Transverse colon (tissue), 4 donors: ENCODE results near the gene PCSK6. TPM values are rescaled to one million over a fixed set of nuclear protein-coding genes. Genes with fewer than 3 reads are reported as not detected.

Experiments used
- DNase-seq: peaks from one replicate; pipeline ENCODE4 v3.0.0-alpha.2; 2019
- H3K27ac ChIP-seq, 4 donors: fragments of 200-600 bp; sonication (generic); 2 replicates each; pipeline ENCODE4 v1.5.1; 2016 to 2018; ENCODE audit warnings: inconsistent platforms in 4 of 4
- H3K27me3 ChIP-seq: fragments of 200-600 bp; sonication (generic); 2 replicates; pipeline ENCODE4 v1.5.1; 2017; ENCODE audit warnings: inconsistent platforms
- H3K36me3 ChIP-seq, 4 donors: fragments of 200-600 bp; sonication (generic); 2 replicates each; pipeline ENCODE4 v1.5.1; 2017 to 2019; ENCODE audit warnings: inconsistent platforms in 4 of 4
- H3K4me1 ChIP-seq, 4 donors: fragments of 200-600 bp; sonication (generic); 2 replicates each; pipeline ENCODE4 v1.5.1; 2017 to 2020; ENCODE audit warnings: inconsistent platforms in 4 of 4
- H3K4me3 ChIP-seq, 4 donors: fragments of 200-600 bp; sonication (generic); 1 replicate in 1 of 4; 2 replicates in 3 of 4; pipeline versions ENCODE4 v1.5.1 to v1.6.1; 2017 to 2019; ENCODE audit warnings: inconsistent platforms in 4 of 4
- H3K9me3 ChIP-seq, 2 donors: fragments of 200-600 bp; sonication (generic); 2 replicates each; pipeline ENCODE4 v1.5.1; 2017 to 2019; ENCODE audit warnings: inconsistent platforms in 2 of 2
- CTCF ChIP-seq, 5 experiments: fragments of 200-600 bp in 3 of 5; fragments of 450-650 bp in 2 of 5; sonication (generic) in 3 of 5; IDR thresholded peaks; 1 replicate in 2 of 5; 2 replicates in 3 of 5; pipeline ENCODE4 v1.5.1; 2016 to 2017; ENCODE audit warnings: antibody characterized with exemption in 5 of 5, inconsistent platforms in 3 of 5, mild to moderate bottlenecking in 2 of 5, moderate library complexity in 1 of 5
- EP300 ChIP-seq: sonication (generic); formaldehyde crosslinking; IDR thresholded peaks from one replicate; pipeline ENCODE4 v1.6.1; 2017; ENCODE audit warnings: antibody characterized with exemption, low read depth
- POLR2A ChIP-seq: fragments of 450-650 bp; IDR thresholded peaks from one replicate; pipeline ENCODE4 v1.6.1; 2016; ENCODE audit warnings: antibody characterized with exemption, mild to moderate bottlenecking, moderate library complexity
- POLR2AphosphoS5 ChIP-seq, 3 donors: sonication (generic); formaldehyde crosslinking; IDR thresholded peaks; one replicate each; pipeline ENCODE4 v1.6.1; 2016; ENCODE audit warnings: antibody characterized with exemption in 3 of 3
- WGBS, 2 donors: methylation state at CpG; one replicate each; pipeline ENCODE4 v1.1.5; 2018; ENCODE audit warnings: low coverage in 1 of 2; 5-methylcytosine and 5-hydroxymethylcytosine counted together
- in situ Hi-C, 4 donors: fragments of 200-750 bp; cut with MboI; loops; one replicate each; pipeline versions ENCODE4 v1.15.0 to v1.15.1; 2017; ENCODE audit warnings: low sequenced_read_pairs in 3 of 4, low pct_ligation_motif_present in 1 of 4, low pct_unique_long_range_greater_than_20kb in 1 of 4
- intact Hi-C: fragments of 100-400 bp; cut with DNase I; formaldehyde crosslinking; loops from one replicate; pipeline ENCODE4 v1.15.1; 2023; ENCODE audit warnings: low total_unique reads
- total RNA-seq, 4 donors: library from RNA; depleted of rRNA; stranded (reverse); fragments of >200 nt; gene quantifications; one replicate each; pipeline ENCODE4 v1.1.0, GENCODE V29; 2016

Gene PCSK6
- total RNA-seq, 4 donors from 2014 or later = 20.3 to 119 (median 49.7) TPM

DNA sequence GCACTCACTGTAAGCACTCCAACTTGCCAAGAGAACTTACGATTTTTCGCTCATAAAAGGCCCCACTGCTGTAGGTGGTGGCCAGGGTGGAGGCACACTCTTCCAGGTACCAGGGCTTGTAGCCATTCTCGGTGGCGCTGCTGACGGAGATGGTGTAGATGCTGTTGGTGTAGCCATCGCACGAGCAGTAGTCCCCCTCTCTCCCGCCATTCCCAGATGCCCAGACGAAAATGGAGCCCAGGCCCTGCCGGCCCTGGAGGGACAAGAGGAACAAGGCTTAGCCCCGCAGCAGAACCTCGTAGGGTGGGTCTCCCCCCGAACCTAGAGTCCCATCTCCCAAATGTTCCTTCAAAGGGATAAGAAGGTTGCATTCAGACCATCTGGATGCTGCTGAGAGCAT, 96.3 kb downstream of the PCSK6 start:
- Histone ChIP-seq H3K36me3 (no peaks in the 10 kb centered on the region), H3K27me3 (no peaks in the 10 kb centered on the region), H3K4me1 (no peaks in the 10 kb centered on the region), H3K27ac (no peak overlapping the region), H3K9me3 (no peaks in the 10 kb centered on the region), H3K4me3 (no peak overlapping the region)
- in situ Hi-C loops (no loop called here), intact Hi-C loops (no loop called here)
- TF ChIP-seq CTCF (IDR thresholded peaks at IDR 0.05) (no peak), POLR2AphosphoS5 (IDR thresholded peaks at IDR 0.05) (no peak), EP300 (no peak), POLR2A (no peak)
- 93 to 94% methylated on average over 2 to 13 of the region's 13 CpGs for WGBS, 2 donors
- no peak for DNase-seq

GRCh38 chr15:101391981-101392640, 97.4 kb downstream of the PCSK6 start:
- in situ Hi-C loops (no loop called here), intact Hi-C loops (no loop called here)
- H3K27me3 ChIP-seq = no peaks in the 10 kb centered on the region
- H3K4me1 ChIP-seq = no peaks in the 10 kb centered on the region
- H3K27ac ChIP-seq = no peak overlapping the region
- H3K9me3 ChIP-seq = no peaks in the 10 kb centered on the region
- 74 to 92% methylated on average over 2 to 17 of the region's 17 CpGs for WGBS, 2 donors
- TF ChIP-seq CTCF (IDR thresholded peaks at IDR 0.05) = no peak
- TF ChIP-seq POLR2A = no peak
- no peak for TF ChIP-seq POLR2AphosphoS5 (IDR thresholded peaks at IDR 0.05)
- TF ChIP-seq EP300 = no peak
- no peak for DNase-seq
- H3K36me3 ChIP-seq = no peaks in the 10 kb centered on the region
- no peak overlapping the region for H3K4me3 ChIP-seq

- intact Hi-C loops (no loop called here), in situ Hi-C loops (no loop called here)
- WGBS, 2 donors = 82% methylated on average over 10 of the region's 10 CpGs; no CpG with 5 or more reads in 1 of the 2 donors
- H3K36me3 ChIP-seq = no peaks in the 10 kb centered on the region
- H3K9me3 ChIP-seq = no peaks in the 10 kb centered on the region
- no peak overlapping the region for H3K4me3 ChIP-seq
- TF ChIP-seq POLR2AphosphoS5 (IDR thresholded peaks at IDR 0.05) (no peak), EP300 (no peak), CTCF (IDR thresholded peaks at IDR 0.05) (no peak), POLR2A (no peak)
- H3K27me3 ChIP-seq = no peaks in the 10 kb centered on the region
- DNase-seq = peak; percentile 3
- H3K27ac ChIP-seq = no peak overlapping the region
- H3K4me1 ChIP-seq = no peaks in the 10 kb centered on the region
Measured at GRCh38 chr15:101391431-101391830, 98.1 kb downstream of the PCSK6 start.

GRCh38 chr15:101390462-101390861, 99.0 kb downstream of the PCSK6 start:
- in situ Hi-C loops (no loop called here), intact Hi-C loops (no loop called here)
- WGBS, 2 donors = 83 to 90% methylated on average over 4 to 8 of the region's 8 CpGs
- H3K9me3 ChIP-seq = no peaks in the 10 kb centered on the region
- DNase-seq = no peak
- TF ChIP-seq CTCF (IDR thresholded peaks at IDR 0.05) = no peak
- no peak for TF ChIP-seq POLR2A
- TF ChIP-seq POLR2AphosphoS5 (IDR thresholded peaks at IDR 0.05) = no peak
- TF ChIP-seq EP300 = no peak
- no peak overlapping the region for H3K27ac ChIP-seq
- H3K27me3 ChIP-seq = no peaks in the 10 kb centered on the region
- H3K4me3 ChIP-seq = no peak overlapping the region
- H3K4me1 ChIP-seq = no peaks in the 10 kb centered on the region
- H3K36me3 ChIP-seq = no peaks in the 10 kb centered on the region
